Ovary (tissue), 3 donors: Measurements from ENCODE around the gene PTPRO.

ENCODE experiments used
- POLR2A ChIP-seq: fragments of 450-650 bp; IDR thresholded peaks from one replicate; pipeline ENCODE4 v1.6.1; 2017; ENCODE audit warnings: antibody characterized with exemption, mild to moderate bottlenecking, moderate library complexity
- TF ChIP-seq, protein P1 (sequence below), 3 donors: fragments of 450-650 bp in 2 of 3; fragments of 200-600 bp in 1 of 3; IDR thresholded peaks; one replicate each; pipeline versions ENCODE4 v1.5.1 to v1.8.0; 2016 to 2022; ENCODE audit warnings: antibody characterized with exemption in 3 of 3, mild to moderate bottlenecking in 1 of 3
- donor health status: DM: no; HTN: no; CAD: no.

DNA sequence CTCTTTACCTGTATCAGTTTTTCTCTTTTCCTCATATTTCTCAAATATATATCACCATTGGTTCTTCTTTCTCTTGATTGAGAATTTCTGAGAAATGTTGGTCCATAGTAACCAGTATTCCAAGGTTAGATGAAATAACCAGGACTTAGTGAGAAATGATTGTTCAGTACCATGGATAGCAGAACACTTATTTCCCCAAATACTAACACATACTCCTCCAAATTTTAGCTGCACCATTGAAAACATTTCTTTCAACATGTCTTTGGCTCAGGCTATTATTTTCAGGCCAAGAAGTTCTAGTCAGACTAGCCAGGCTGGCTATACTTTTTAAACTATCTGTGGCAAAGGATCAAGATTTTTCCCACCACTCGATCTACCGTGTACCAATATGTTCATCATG is 113.3 kb downstream of the PTPRO start:
- TF ChIP-seq, protein P1, sequence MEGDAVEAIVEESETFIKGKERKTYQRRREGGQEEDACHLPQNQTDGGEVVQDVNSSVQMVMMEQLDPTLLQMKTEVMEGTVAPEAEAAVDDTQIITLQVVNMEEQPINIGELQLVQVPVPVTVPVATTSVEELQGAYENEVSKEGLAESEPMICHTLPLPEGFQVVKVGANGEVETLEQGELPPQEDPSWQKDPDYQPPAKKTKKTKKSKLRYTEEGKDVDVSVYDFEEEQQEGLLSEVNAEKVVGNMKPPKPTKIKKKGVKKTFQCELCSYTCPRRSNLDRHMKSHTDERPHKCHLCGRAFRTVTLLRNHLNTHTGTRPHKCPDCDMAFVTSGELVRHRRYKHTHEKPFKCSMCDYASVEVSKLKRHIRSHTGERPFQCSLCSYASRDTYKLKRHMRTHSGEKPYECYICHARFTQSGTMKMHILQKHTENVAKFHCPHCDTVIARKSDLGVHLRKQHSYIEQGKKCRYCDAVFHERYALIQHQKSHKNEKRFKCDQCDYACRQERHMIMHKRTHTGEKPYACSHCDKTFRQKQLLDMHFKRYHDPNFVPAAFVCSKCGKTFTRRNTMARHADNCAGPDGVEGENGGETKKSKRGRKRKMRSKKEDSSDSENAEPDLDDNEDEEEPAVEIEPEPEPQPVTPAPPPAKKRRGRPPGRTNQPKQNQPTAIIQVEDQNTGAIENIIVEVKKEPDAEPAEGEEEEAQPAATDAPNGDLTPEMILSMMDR (IDR thresholded peaks at IDR 0.05): no peak
- TF ChIP-seq POLR2A: no peak
